MM.1S (cell line): ENCODE measurements around the gene TIFAB.

Source experiments
- DNase-seq: peaks from one replicate; pipeline ENCODE4 v3.0.0-alpha.2; 2015
- H2AFZ ChIP-seq: fragments of 300-600 bp; sonication (generic); 2 replicates; pipeline ENCODE4 v1.6.0; 2016; ENCODE audit warnings: antibody characterized with exemption, low read length
- H3F3A ChIP-seq: fragments of 300-600 bp; sonication (generic); 2 replicates; pipeline ENCODE4 v1.6.1; 2016; ENCODE audit warnings: mild to moderate bottlenecking, antibody characterized with exemption, low read length, moderate library complexity, mixed read lengths; ENCODE audit not compliant: insufficient read depth
- H3K27ac ChIP-seq: fragments of 300-600 bp; sonication (generic); 2 replicates; pipeline ENCODE4 v1.5.1; 2016; ENCODE audit warnings: mild to moderate bottlenecking, low read length
- H3K27me3 ChIP-seq: fragments of 300-600 bp; sonication (generic); replicated peaks from 2 replicates; pipeline ENCODE4 v1.6.0; 2016; ENCODE audit warnings: low read length; ENCODE audit not compliant: insufficient read depth
- H3K36me3 ChIP-seq: fragments of 300-600 bp; sonication (generic); replicated peaks from 2 replicates; pipeline ENCODE4 v1.6.1; 2016; ENCODE audit warnings: mild to moderate bottlenecking, low read length, mixed read lengths; ENCODE audit not compliant: insufficient read depth
- H3K4me1 ChIP-seq: fragments of 300-600 bp; sonication (generic); 2 replicates; pipeline ENCODE4 v1.6.1; 2016; ENCODE audit warnings: low read length, mixed read lengths
- H3K4me2 ChIP-seq: fragments of 300-600 bp; sonication (generic); 2 replicates; pipeline ENCODE4 v1.6.0; 2016; ENCODE audit warnings: low read depth, low read length
- H3K4me3 ChIP-seq: fragments of 300-600 bp; sonication (generic); 2 replicates; pipeline ENCODE4 v1.5.1; 2016; ENCODE audit warnings: low read length, mixed read lengths
- H3K79me2 ChIP-seq: fragments of 300-600 bp; sonication (generic); 2 replicates; pipeline ENCODE4 v1.6.1; 2016; ENCODE audit warnings: mixed run types, low read length, mixed read lengths
- H3K9ac ChIP-seq: fragments of 300-600 bp; sonication (generic); 2 replicates; pipeline ENCODE4 v1.6.1; 2016; ENCODE audit warnings: low read length, mixed read lengths
- H3K9me2 ChIP-seq: fragments of 300-600 bp; sonication (generic); replicated peaks from 2 replicates; pipeline ENCODE4 v1.6.1; 2016; ENCODE audit warnings: mild to moderate bottlenecking, low read length, mixed read lengths; ENCODE audit not compliant: insufficient read depth
- H3K9me3 ChIP-seq: fragments of 300-600 bp; sonication (generic); replicated peaks from 2 replicates; pipeline ENCODE4 v1.6.1; 2016; ENCODE audit warnings: mild to moderate bottlenecking, low read length, mixed read lengths; ENCODE audit not compliant: insufficient read depth
- H4K20me1 ChIP-seq: fragments of 300-600 bp; sonication (generic); 2 replicates; pipeline ENCODE4 v1.6.1; 2016; ENCODE audit warnings: mild to moderate bottlenecking, low read length, moderate library complexity, mixed read lengths; ENCODE audit not compliant: insufficient read depth
- CTCF ChIP-seq: fragments of 300-600 bp; sonication (generic); IDR thresholded peaks from 2 replicates; pipeline ENCODE4 v1.5.1; 2016; ENCODE audit warnings: antibody characterized with exemption, low read length, mixed read lengths
- EZH2 ChIP-seq: fragments of 300-600 bp; sonication (generic); optimal IDR thresholded peaks from 2 replicates; pipeline ENCODE3; 2017; ENCODE audit warnings: low read depth, mild to moderate bottlenecking, antibody characterized with exemption, low read length, mixed read lengths
- EZH2phosphoT487 ChIP-seq: fragments of 300-600 bp; sonication (generic); IDR thresholded peaks from 2 replicates; pipeline ENCODE4 v1.6.1; 2018; ENCODE audit warnings: antibody characterized with exemption, low read length

TIFAB gene

GRCh38 chr5:135465391-135466122, 13.4 kb upstream of the TIFAB start:
- Histone ChIP-seq H3K9me2 (no peaks in the 10 kb centered on the region), H3K79me2 (no peaks in the 10 kb centered on the region), H4K20me1 (no peaks in the 10 kb centered on the region), H3K27me3 (peaks cover 3% of the 10 kb centered on the region; the same call in 1 of the 2 replicates), H3K36me3 (no peaks in the 10 kb centered on the region), H2AFZ (peak overlapping the region; percentile 93; the same call in 1 of the 2 replicates), H3K4me2 (peak overlapping the region; percentile 67), H3K27ac (no peak overlapping the region), H3K4me1 (no peaks in the 10 kb centered on the region), H3K9me3 (no peaks in the 10 kb centered on the region), H3F3A (no peaks in the 10 kb centered on the region), H3K4me3 (no peak overlapping the region), H3K9ac (no peak overlapping the region)
- TF ChIP-seq EZH2, result no peak
- TF ChIP-seq EZH2phosphoT487, result no peak
- no peak for TF ChIP-seq CTCF
- no peak for DNase-seq

GRCh38 chr5:135462304-135462703, 10.2 kb upstream of the TIFAB start:
- peak; percentile 77 for TF ChIP-seq CTCF
- no peak for TF ChIP-seq EZH2phosphoT487
- Histone ChIP-seq H3K27ac (no peak overlapping the region), H3K4me3 (no peak overlapping the region), H4K20me1 (no peaks in the 10 kb centered on the region), H3K9me2 (no peaks in the 10 kb centered on the region), H3K9me3 (no peaks in the 10 kb centered on the region), H3K36me3 (no peaks in the 10 kb centered on the region), H3K79me2 (no peaks in the 10 kb centered on the region), H3K27me3 (peaks cover 3% of the 10 kb centered on the region; the same call in 1 of the 2 replicates), H3K4me2 (peak overlapping the region; percentile 30; the same call in 1 of the 2 replicates), H3K9ac (no peak overlapping the region), H3K4me1 (no peaks in the 10 kb centered on the region), H3F3A (no peaks in the 10 kb centered on the region), H2AFZ (no peak overlapping the region)
- DNase-seq, result peak; percentile 92

GRCh38 chr5:135461481-135462151, 9.5 kb upstream of the TIFAB start:
- H3K9ac ChIP-seq, result no peak overlapping the region
- H3K27me3 ChIP-seq, result peaks cover 3% of the 10 kb centered on the region; the same call in 1 of the 2 replicates

More at GRCh38 chr5:135461481-135462151, 9.5 kb upstream of the TIFAB start:
- H3K79me2 ChIP-seq, result no peaks in the 10 kb centered on the region
- no peak overlapping the region for H3K4me3 ChIP-seq
- no peaks in the 10 kb centered on the region for H3F3A ChIP-seq
- no peak overlapping the region for H3K4me2 ChIP-seq
- H3K36me3 ChIP-seq, result no peaks in the 10 kb centered on the region
- H3K4me1 ChIP-seq, result no peaks in the 10 kb centered on the region
- no peaks in the 10 kb centered on the region for H4K20me1 ChIP-seq
- no peaks in the 10 kb centered on the region for H3K9me2 ChIP-seq
- H3K27ac ChIP-seq, result no peak overlapping the region
- TF ChIP-seq EZH2phosphoT487, result no peak
- no peak for TF ChIP-seq CTCF
- TF ChIP-seq EZH2, result no peak
- H3K9me3 ChIP-seq, result no peaks in the 10 kb centered on the region
- DNase-seq, result no peak
- no peak overlapping the region for H2AFZ ChIP-seq
